HG03108 (cell line): ENCODE results near the gene MACROH2A1.

ENCODE experiments used
- ATAC-seq: cut with Tn5 transposase; IDR thresholded peaks from one replicate; pipeline ENCODE4 v1.9.1; 2021; ENCODE audit warnings: moderate library complexity; ENCODE audit not compliant: unreplicated experiment

The MACROH2A1 gene

GRCh38 chr5:135335031-135335828 is 63.8 kb downstream of the MACROH2A1 start:
- no peak for ATAC-seq

GRCh38 chr5:135333732-135334515 is 65.1 kb downstream of the MACROH2A1 start:
- no peak for ATAC-seq

GRCh38 chr5:135332519-135333150 is 66.4 kb downstream of the MACROH2A1 start:
- no peak for ATAC-seq

GRCh38 chr5:135331612-135332011 is 67.4 kb downstream of the MACROH2A1 start:
- no peak for ATAC-seq

- no peak for ATAC-seq
These were observed 68.3 kb downstream of the MACROH2A1 start for GRCh38 chr5:135330798-135331096.

- ATAC-seq, result no peak
These were observed 68.9 kb downstream of the MACROH2A1 start for GRCh38 chr5:135329913-135330797.

GRCh38 chr5:135329066-135329912 is 69.7 kb downstream of the MACROH2A1 start:
- ATAC-seq, result no peak

GRCh38 chr5:135328128-135328687 is 70.8 kb downstream of the MACROH2A1 start:
- ATAC-seq, result no peak

GRCh38 chr5:135327429-135328127 is 71.5 kb downstream of the MACROH2A1 start:
- ATAC-seq, result no peak

- ATAC-seq, result no peak
These were observed 72.5 kb downstream of the MACROH2A1 start for GRCh38 chr5:135326296-135327254.

GRCh38 chr5:135324897-135325650 is 74.0 kb downstream of the MACROH2A1 start:
- no peak for ATAC-seq

GRCh38 chr5:135324160-135324559 is 74.9 kb downstream of the MACROH2A1 start:
- ATAC-seq, result no peak

- no peak for ATAC-seq
These were observed 75.3 kb downstream of the MACROH2A1 start for GRCh38 chr5:135323701-135324132.

GRCh38 chr5:135323227-135323626 is 75.8 kb downstream of the MACROH2A1 start:
- ATAC-seq, result no peak

GRCh38 chr5:135322744-135323143 is 76.3 kb downstream of the MACROH2A1 start:
- no peak for ATAC-seq

- ATAC-seq, result no peak
These were observed 76.8 kb downstream of the MACROH2A1 start for GRCh38 chr5:135322271-135322670.
